ENCODE measurements around the gene C16orf74. TPM values are rescaled to one million over a fixed set of nuclear protein-coding genes. Genes with fewer than 3 reads are reported as not detected.

C16orf74 gene
- total and polyA plus RNA-seq, 2 of the 8 experiments (the other 6 are each of a cell fraction or from before 2014, with no cell fraction given): 7.3 to 9.3 TPM

DNA sequence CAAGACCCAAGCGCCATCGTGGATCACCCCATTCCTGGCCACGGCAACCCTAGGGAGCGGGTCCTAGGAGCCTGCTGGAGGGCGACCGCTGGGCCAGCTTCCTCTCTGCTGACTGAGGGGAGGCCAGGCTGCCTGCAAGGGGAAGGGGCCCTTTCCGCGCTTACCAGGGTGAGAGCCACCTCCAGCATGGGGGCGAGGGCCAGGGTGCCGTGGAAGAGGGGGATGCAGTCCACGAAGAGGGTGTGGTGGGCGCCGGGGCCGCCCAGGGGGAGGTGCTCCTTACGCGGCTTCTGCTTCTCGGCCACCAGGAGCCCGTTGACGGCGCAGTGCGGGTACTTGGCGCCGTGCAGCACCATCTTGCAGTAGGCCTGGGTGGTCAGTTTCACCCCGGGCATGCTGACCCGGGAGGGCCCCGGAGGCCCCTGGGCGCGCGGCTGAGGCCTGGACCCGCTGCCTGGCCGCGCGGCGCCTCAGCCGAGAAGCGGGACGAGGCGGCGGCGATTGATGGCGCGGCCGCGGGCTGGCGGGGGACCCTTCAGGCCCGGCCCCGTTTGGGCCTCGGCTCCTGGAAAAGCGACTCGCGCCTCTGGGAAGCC is 48.1 kb upstream of the C16orf74 start:
- WGBS, 2 experiments (ENCODE audit: extremely low coverage in 1 of 2, insufficient coverage in 1 of 2, insufficient read length in 1 of 2, insufficient replicate concordance in 2 of 2, low coverage in 1 of 2, low lambda C conversion rate in 2 of 2, missing lambda C conversion rate in 1 of 2): 3% methylated on average over 46 of the region's 51 CpGs; no CpG with 5 or more reads in 1 of the 2 experiments
- H3K27ac ChIP-seq (ENCODE audit: low read depth, low read length): peak overlapping the region; percentile 58; the same call in 1 of the 2 replicates
- TF ChIP-seq CHD1 (IDR thresholded peaks at IDR 0.05; ENCODE audit: low read depth, low read length) (no peak), HDAC6 (IDR thresholded peaks at IDR 0.05; ENCODE audit: low read depth, low read length) (no peak), TAF7 (optimal IDR thresholded peaks at IDR 0.05; ENCODE audit: borderline replicate concordance, low read depth, low read length) (no peak), KDM4A (IDR thresholded peaks at IDR 0.05; ENCODE audit: low read depth, low read length, severe bottlenecking) (peak; percentile 67), PHF8 (conservative IDR thresholded peaks at IDR 0.05; ENCODE audit: low read depth, low read length) (peak; percentile 79), ASH2L (IDR thresholded peaks at IDR 0.05; ENCODE audit: low read length) (no peak), HDAC2 (IDR thresholded peaks at IDR 0.05; ENCODE audit: borderline replicate concordance in 1 of 2, low read depth in 2 of 2, low read length in 2 of 2) (no peak), SUZ12 (IDR thresholded peaks at IDR 0.05; ENCODE audit: low read length) (no peak), TCF12 (IDR thresholded peaks at IDR 0.05; ENCODE audit: low read depth, low read length) (no peak)
- TF ChIP-seq, protein P1, sequence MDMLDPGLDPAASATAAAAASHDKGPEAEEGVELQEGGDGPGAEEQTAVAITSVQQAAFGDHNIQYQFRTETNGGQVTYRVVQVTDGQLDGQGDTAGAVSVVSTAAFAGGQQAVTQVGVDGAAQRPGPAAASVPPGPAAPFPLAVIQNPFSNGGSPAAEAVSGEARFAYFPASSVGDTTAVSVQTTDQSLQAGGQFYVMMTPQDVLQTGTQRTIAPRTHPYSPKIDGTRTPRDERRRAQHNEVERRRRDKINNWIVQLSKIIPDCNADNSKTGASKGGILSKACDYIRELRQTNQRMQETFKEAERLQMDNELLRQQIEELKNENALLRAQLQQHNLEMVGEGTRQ (IDR thresholded peaks at IDR 0.05; ENCODE audit: low read length): no peak

More for the DNA sequence above, 48.1 kb upstream of the C16orf74 start:
- H3K79me2 ChIP-seq (ENCODE audit: control insufficient read depth in 1 of 2, insufficient read depth in 2 of 2, low read length in 2 of 2): peaks cover 28 to 82% of the 10 kb centered on the region in 2 experiments
- no peaks in the 10 kb centered on the region for H3K9me3 ChIP-seq (ENCODE audit: insufficient read depth in 2 of 2, low read depth in 1 of 2, low read length in 1 of 2)
- H2BK5ac ChIP-seq (ENCODE audit: low read depth, low read length): peak overlapping the region; percentile 41; the same call in 1 of the 2 replicates
- peak overlapping the region; percentile 78 to 89 for H3K4me2 ChIP-seq (ENCODE audit: insufficient read depth in 1 of 2, low read depth in 2 of 2, low read length in 2 of 2)
- no peaks in the 10 kb centered on the region for H3K27me3 ChIP-seq (replicated peaks in 1 of 4; ENCODE audit: control insufficient read depth in 3 of 4, extremely low read depth in 1 of 4, insufficient read depth in 3 of 4, low read length in 3 of 4)
- no peak overlapping the region for H3K4ac ChIP-seq (replicated peaks; ENCODE audit: insufficient read length, low read depth, low read length)
- H3K18ac ChIP-seq (ENCODE audit: extremely low read depth, low read length): 0 out of 2 replicates have a peak overlapping the region, but pooled peaks have one; percentile 16
- no peak overlapping the region; the same call in 1 of the 2 replicates for H2AK5ac ChIP-seq (ENCODE audit: low read depth, low read length)
- peaks cover 20 to 55% (median 34%) of the 10 kb centered on the region in 4 experiments for H3K36me3 ChIP-seq (ENCODE audit: control insufficient read depth in 2 of 4, insufficient read depth in 4 of 4, low read length in 3 of 4)
- peak overlapping the region; percentile 85 for H4K8ac ChIP-seq (ENCODE audit: extremely low read depth, insufficient read depth, low read length)
- peak overlapping the region; percentile 82 to 97 (median 95) for H3K4me3 ChIP-seq (ENCODE audit: extremely low read depth in 1 of 4, insufficient read depth in 2 of 4, low read depth in 3 of 4, low read length in 4 of 4)
- no peak overlapping the region for H2BK15ac ChIP-seq (ENCODE audit: low read length)
- H3K23ac ChIP-seq (ENCODE audit: insufficient read length): no peak overlapping the region
- H4K91ac ChIP-seq (replicated peaks; ENCODE audit: insufficient read length, low read length): no peak overlapping the region
- H2BK120ac ChIP-seq (replicated peaks; ENCODE audit: low read depth, low read length): no peak overlapping the region
- FAIRE-seq (no peak), DNase-seq (ENCODE audit: low read depth in 1 of 2, low spot score in 2 of 2) (peak in 1 of 2 experiments; percentile 57)
- H3K4me1 ChIP-seq (replicated peaks in 1 of 4; ENCODE audit: control insufficient read depth in 3 of 4, insufficient read depth in 4 of 4, low read length in 3 of 4): peaks cover 0 to 3% (median 0%) of the 10 kb centered on the region in 4 experiments; a peak in 1 of 7 replicates
- H3K9ac ChIP-seq (replicated peaks in 1 of 4; ENCODE audit: extremely low read depth in 1 of 4, low read depth in 3 of 4, low read length in 3 of 4): peak overlapping the region; percentile 83 to 99 (median 89)
- peaks cover 11% of the 10 kb centered on the region for H3K79me1 ChIP-seq (ENCODE audit: low read depth, low read length)
- peak overlapping the region; percentile 42 for H3K56ac ChIP-seq (replicated peaks; ENCODE audit: insufficient read length, low read depth, low read length)
- H2BK12ac ChIP-seq (ENCODE audit: low read depth, low read length): no peak overlapping the region
- peaks cover 6 to 16% of the 10 kb centered on the region in 2 experiments for H4K20me1 ChIP-seq (replicated peaks in 1 of 2; ENCODE audit: control insufficient read depth in 1 of 2, insufficient read depth in 2 of 2, low read length in 2 of 2)
- no peak overlapping the region for H3K14ac ChIP-seq (ENCODE audit: insufficient read length)
- ChIA-PET POLR2A (ENCODE audit: partially characterized antibody) (interaction anchor here (0.7 to 1.6 kb wide), 4 partner anchors 9 to 48 kb away, joined by 3 to 6 read pairs (median 3); partner anchors contain the start of gene C16orf74), CTCF (ENCODE audit: partially characterized antibody) (interaction anchor here (1.0 kb wide), 1 partner anchor 13 kb away, joined by 3 read pairs; no protein-coding TSS in a partner anchor)
- peaks cover 6% of the 10 kb centered on the region for H3K23me2 ChIP-seq (ENCODE audit: low read depth, low read length)
- H2AFZ ChIP-seq (ENCODE audit: low read length): no peak overlapping the region
- peak overlapping the region; percentile 70 for H4K5ac ChIP-seq (ENCODE audit: insufficient read length, low read depth, low read length)
- no peak overlapping the region for H2BK20ac ChIP-seq (ENCODE audit: low read length)
